Measurements from ENCODE around the gene MAN2B2.

- TF ChIP-seq, protein P1, sequence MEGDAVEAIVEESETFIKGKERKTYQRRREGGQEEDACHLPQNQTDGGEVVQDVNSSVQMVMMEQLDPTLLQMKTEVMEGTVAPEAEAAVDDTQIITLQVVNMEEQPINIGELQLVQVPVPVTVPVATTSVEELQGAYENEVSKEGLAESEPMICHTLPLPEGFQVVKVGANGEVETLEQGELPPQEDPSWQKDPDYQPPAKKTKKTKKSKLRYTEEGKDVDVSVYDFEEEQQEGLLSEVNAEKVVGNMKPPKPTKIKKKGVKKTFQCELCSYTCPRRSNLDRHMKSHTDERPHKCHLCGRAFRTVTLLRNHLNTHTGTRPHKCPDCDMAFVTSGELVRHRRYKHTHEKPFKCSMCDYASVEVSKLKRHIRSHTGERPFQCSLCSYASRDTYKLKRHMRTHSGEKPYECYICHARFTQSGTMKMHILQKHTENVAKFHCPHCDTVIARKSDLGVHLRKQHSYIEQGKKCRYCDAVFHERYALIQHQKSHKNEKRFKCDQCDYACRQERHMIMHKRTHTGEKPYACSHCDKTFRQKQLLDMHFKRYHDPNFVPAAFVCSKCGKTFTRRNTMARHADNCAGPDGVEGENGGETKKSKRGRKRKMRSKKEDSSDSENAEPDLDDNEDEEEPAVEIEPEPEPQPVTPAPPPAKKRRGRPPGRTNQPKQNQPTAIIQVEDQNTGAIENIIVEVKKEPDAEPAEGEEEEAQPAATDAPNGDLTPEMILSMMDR (conservative IDR thresholded peaks at IDR 0.05) = no peak
- TF ChIP-seq EZH2 (IDR thresholded peaks at IDR 0.05; ENCODE audit: low read depth) = no peak
These were observed 16.3 kb downstream of the MAN2B2 start for GRCh38 chr4:6591313-6591712.

Measured in PC-9 (cell line).